Fibroblast of mammary gland (primary cell): ENCODE data around the gene LRRC7.
"Not testable (repeated sequence)": the region's sequence is repeated elsewhere in the genome, so short reads cannot be mapped to it uniquely, and the experiment has no call there.

Source experiments
- DNase-seq: peaks from one replicate; pipeline ENCODE4 v3.0.0-alpha.2; 2010; ENCODE audit warnings: low read depth
- H3K4me3 ChIP-seq: 2 replicates; pipeline ENCODE4 v1.5.1; 2011; ENCODE audit warnings: low read depth, mild to moderate bottlenecking, low read length, moderate library complexity; ENCODE audit not compliant: control insufficient read depth
- TF ChIP-seq, protein P1 (sequence below): conservative IDR thresholded peaks from 2 replicates; pipeline ENCODE4 v1.5.1; 2011; ENCODE audit warnings: low read depth, low read length, inconsistent platforms; ENCODE audit not compliant: control insufficient read depth, insufficient read depth

Gene LRRC7

DNA sequence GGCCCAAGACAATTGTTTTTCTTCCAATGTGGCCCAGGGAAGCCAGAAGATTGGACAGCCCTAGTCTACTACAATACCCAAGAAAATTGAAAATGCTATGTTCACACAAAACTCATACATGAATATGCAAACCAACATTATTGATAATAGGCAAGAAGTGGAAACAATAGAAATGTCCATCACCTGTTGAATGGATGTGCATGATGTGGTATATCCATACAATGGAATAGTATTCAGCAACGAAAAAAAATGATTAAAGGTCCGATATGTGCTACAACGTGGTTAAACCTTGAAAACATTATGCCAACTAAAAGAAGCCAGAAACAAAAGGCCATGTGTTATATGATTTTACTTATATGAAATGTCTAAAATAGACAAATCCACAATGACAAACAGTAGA is 375.3 kb downstream of the LRRC7 start:
- no peak overlapping the region for H3K4me3 ChIP-seq
- TF ChIP-seq, protein P1, sequence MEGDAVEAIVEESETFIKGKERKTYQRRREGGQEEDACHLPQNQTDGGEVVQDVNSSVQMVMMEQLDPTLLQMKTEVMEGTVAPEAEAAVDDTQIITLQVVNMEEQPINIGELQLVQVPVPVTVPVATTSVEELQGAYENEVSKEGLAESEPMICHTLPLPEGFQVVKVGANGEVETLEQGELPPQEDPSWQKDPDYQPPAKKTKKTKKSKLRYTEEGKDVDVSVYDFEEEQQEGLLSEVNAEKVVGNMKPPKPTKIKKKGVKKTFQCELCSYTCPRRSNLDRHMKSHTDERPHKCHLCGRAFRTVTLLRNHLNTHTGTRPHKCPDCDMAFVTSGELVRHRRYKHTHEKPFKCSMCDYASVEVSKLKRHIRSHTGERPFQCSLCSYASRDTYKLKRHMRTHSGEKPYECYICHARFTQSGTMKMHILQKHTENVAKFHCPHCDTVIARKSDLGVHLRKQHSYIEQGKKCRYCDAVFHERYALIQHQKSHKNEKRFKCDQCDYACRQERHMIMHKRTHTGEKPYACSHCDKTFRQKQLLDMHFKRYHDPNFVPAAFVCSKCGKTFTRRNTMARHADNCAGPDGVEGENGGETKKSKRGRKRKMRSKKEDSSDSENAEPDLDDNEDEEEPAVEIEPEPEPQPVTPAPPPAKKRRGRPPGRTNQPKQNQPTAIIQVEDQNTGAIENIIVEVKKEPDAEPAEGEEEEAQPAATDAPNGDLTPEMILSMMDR, result no peak
- DNase-seq, result no peak

DNA sequence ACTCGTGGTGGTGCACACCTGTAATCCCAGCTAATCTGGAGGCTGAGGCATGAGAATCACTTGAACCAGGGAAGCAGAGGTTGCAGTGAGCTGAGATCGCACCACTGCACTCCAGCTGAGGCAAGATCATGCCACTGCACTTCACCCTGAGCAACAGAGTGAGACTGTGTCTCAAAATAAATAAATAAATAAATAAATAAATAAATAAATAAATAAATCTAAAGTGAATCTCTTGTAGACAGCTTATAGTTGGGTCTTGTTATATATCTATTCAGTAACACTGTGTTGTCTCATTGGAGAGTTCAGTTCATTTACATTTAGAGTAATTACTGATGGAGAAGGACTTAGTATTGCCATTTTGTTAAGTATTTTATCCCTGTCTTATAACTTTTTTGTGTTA is 379.2 kb downstream of the LRRC7 start:
- H3K4me3 ChIP-seq, result no peak overlapping the region
- no peak for DNase-seq
- TF ChIP-seq, protein P1, result no peak

DNA sequence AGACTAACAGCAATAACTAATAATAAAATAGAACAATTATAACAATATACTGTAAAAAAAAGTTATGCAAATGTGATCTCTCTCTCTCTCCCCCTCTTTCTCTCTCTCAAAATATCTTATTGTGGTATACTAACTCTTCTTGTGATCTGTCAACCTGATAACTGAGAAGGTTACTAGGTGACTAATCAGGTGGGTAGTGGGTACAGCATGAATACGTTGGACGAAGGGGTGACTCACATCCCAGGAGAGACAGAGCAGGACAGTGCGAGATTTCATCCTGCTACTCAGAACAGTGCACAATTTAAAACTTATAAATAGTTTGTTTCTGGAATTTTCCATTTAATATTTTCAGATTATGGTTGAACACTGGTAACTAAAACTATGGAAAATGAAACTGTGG is 380.1 kb downstream of the LRRC7 start:
- DNase-seq, result peak; percentile 60
- TF ChIP-seq, protein P1, result no peak

DNA sequence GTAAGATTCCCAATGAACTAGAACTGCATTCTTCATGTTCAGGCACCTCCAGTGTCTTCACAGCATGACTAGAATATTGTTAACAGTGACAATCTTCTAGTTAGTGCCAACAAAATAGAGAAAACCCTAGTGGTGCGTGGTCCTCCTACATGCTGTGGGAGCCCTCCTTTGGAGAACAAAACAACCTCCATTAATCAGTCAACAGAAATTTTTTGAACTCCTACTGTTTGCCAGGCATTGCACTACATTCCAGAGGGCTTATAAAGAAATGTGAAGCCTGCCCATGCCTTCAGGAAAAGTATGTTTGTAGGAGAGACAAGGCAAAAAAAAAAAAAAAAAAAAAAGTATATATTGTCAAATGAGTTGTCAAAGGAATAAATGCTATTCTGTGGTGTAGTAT is 385.0 kb downstream of the LRRC7 start:
- no peak for DNase-seq

More for the DNA sequence above, 380.1 kb downstream of the LRRC7 start:
- H3K4me3 ChIP-seq, result no peak overlapping the region

DNA sequence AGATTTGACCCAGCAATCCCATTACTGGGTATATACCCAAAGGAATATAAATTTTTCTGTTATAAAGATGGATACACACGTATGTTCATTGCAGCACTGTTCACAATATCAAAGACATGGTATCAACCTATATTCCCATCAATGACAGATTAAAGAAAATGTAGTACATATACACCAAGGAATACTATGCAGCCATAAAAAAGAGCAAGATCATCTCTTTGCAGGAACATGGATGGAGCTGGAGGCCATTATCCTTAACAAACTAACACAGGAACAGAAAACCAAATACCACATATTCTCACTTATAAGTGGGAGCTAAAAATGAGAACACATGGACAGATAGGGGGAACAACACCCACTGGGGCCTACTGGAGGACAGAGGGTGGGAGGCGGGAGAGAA is 394.7 kb downstream of the LRRC7 start:
- H3K4me3 ChIP-seq, DNase-seq: not testable (repeated sequence)

More for the DNA sequence above, 385.0 kb downstream of the LRRC7 start:
- no peak overlapping the region for H3K4me3 ChIP-seq
- TF ChIP-seq, protein P1, result no peak

DNA sequence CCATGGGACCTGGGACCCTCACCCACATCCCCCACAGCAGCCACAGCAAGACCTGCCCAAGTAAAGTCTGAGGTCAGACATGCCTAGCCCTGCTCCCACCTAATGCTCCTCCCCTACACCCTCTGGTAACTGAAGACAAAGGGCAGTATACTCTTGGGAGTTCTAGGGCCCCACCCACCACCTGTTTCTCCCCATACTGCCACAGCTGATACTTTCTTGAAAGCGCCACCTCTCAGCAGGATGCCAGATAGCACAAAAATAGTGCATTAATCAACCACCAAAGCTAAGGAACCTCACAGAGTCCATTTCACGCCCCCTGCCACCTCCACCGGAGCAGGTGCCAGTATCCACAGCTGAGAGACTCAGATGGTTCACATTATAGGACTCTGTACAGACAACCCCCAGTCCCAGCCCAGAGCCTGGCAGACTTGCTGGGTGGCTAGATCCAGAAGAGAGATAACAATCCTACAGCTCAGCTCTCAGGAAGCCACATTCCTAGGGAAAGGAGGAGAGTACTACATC is 399.6 kb downstream of the LRRC7 start:
- DNase-seq, result no peak
- TF ChIP-seq, protein P1, result no peak
- no peak overlapping the region for H3K4me3 ChIP-seq

DNA sequence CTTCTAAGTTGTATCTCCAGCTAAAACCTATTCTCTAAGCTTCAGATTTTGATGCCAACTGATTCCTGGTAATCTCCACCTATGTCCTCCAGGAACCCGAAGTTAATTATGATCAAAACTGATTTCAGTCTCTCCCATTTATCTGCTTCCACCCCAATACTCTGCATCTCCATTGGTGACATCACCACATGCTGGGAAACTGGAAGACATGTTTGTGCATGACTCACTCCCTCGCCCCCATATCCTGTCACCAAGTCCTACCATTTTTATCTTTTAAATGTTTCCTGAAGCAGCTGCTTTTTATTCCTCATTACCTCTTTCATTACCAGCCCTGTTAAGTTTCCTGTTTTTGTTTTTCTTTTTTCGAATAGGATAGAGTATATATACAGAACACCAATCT is 409.2 kb downstream of the LRRC7 start:
- TF ChIP-seq, protein P1, result no peak
- peak; percentile 84 for DNase-seq
- no peak overlapping the region for H3K4me3 ChIP-seq
